Loucy (cell line): ENCODE results near the gene DGKI.

ENCODE experiments used
- H2AFZ ChIP-seq: fragments of 200-600 bp; sonication (generic); 2 replicates; pipeline ENCODE4 v1.6.0; 2016; ENCODE audit warnings: antibody characterized with exemption, mild to moderate bottlenecking, low read length, moderate library complexity
- H3F3A ChIP-seq: fragments of 200-600 bp; 2 replicates; pipeline ENCODE4 v1.6.0; 2016; ENCODE audit warnings: antibody characterized with exemption, low read depth, mild to moderate bottlenecking
- H3K27me3 ChIP-seq: fragments of 200-600 bp; sonication (generic); 2 replicates; pipeline ENCODE4 v1.6.1; 2014; ENCODE audit warnings: low read length, mild to moderate bottlenecking; ENCODE audit not compliant: insufficient read depth, poor library complexity, severe bottlenecking
- H3K36me3 ChIP-seq: fragments of 200-600 bp; sonication (generic); 2 replicates; pipeline ENCODE4 v1.6.1; 2016; ENCODE audit warnings: low read length; ENCODE audit not compliant: insufficient read depth
- H3K4me1 ChIP-seq: fragments of 200-600 bp; sonication (generic); 2 replicates; pipeline ENCODE4 v1.5.1; 2014; ENCODE audit warnings: low read length, mild to moderate bottlenecking; ENCODE audit not compliant: insufficient read depth, poor library complexity, severe bottlenecking
- H3K4me2 ChIP-seq: fragments of 200-600 bp; sonication (generic); 2 replicates; pipeline ENCODE4 v1.6.0; 2014; ENCODE audit warnings: antibody characterized with exemption, low read length, low read depth, mild to moderate bottlenecking; ENCODE audit not compliant: poor library complexity, severe bottlenecking
- H3K4me3 ChIP-seq: fragments of 200-600 bp; sonication (generic); 2 replicates; pipeline ENCODE4 v1.5.1; 2014; ENCODE audit warnings: low read length, mild to moderate bottlenecking, mixed read lengths; ENCODE audit not compliant: poor library complexity, severe bottlenecking
- H3K79me2 ChIP-seq: fragments of 200-600 bp; sonication (generic); 2 replicates; pipeline ENCODE4 v1.6.1; 2014; ENCODE audit warnings: low read length; ENCODE audit not compliant: insufficient read depth
- H3K9ac ChIP-seq: fragments of 200-600 bp; sonication (generic); 2 replicates; pipeline ENCODE4 v1.6.0; 2014; ENCODE audit warnings: mild to moderate bottlenecking, low read depth, low read length, moderate library complexity; ENCODE audit not compliant: poor library complexity, severe bottlenecking
- H3K9me2 ChIP-seq: fragments of 200-600 bp; sonication (generic); replicated peaks from 2 replicates; pipeline ENCODE4 v1.6.1; 2016; ENCODE audit warnings: low read depth, low read length, mixed read lengths
- H3K9me3 ChIP-seq: fragments of 200-600 bp; sonication (generic); 2 replicates; pipeline ENCODE4 v1.6.1; 2014; ENCODE audit warnings: mild to moderate bottlenecking, antibody characterized with exemption, low read length, low read depth; ENCODE audit not compliant: insufficient read depth
- H4K20me1 ChIP-seq: fragments of 200-600 bp; sonication (generic); 2 replicates; pipeline ENCODE4 v1.6.0; 2014; ENCODE audit warnings: antibody characterized with exemption, low read length, mild to moderate bottlenecking; ENCODE audit not compliant: insufficient read depth, poor library complexity, severe bottlenecking
- EZH2phosphoT487 ChIP-seq: fragments of 200-600 bp; IDR thresholded peaks from 2 replicates; pipeline ENCODE4 v1.6.1; 2018; ENCODE audit warnings: antibody characterized with exemption, mild to moderate bottlenecking, moderate library complexity, borderline replicate concordance
- TF ChIP-seq, protein P1 (sequence below): fragments of 200-600 bp; sonication (generic); conservative IDR thresholded peaks from 2 replicates; pipeline ENCODE4 v1.5.1; 2014; ENCODE audit warnings: mild to moderate bottlenecking, antibody characterized with exemption, low read length

DGKI gene

GRCh38 chr7:137860542-137860941 lies 13.8 kb upstream of the DGKI start:
- no peaks in the 10 kb centered on the region for H3K36me3 ChIP-seq
- H3K9ac ChIP-seq, result no peak overlapping the region
- TF ChIP-seq EZH2phosphoT487, result no peak
- TF ChIP-seq, protein P1, sequence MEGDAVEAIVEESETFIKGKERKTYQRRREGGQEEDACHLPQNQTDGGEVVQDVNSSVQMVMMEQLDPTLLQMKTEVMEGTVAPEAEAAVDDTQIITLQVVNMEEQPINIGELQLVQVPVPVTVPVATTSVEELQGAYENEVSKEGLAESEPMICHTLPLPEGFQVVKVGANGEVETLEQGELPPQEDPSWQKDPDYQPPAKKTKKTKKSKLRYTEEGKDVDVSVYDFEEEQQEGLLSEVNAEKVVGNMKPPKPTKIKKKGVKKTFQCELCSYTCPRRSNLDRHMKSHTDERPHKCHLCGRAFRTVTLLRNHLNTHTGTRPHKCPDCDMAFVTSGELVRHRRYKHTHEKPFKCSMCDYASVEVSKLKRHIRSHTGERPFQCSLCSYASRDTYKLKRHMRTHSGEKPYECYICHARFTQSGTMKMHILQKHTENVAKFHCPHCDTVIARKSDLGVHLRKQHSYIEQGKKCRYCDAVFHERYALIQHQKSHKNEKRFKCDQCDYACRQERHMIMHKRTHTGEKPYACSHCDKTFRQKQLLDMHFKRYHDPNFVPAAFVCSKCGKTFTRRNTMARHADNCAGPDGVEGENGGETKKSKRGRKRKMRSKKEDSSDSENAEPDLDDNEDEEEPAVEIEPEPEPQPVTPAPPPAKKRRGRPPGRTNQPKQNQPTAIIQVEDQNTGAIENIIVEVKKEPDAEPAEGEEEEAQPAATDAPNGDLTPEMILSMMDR, result no peak
- H2AFZ ChIP-seq, result no peak overlapping the region
- H3F3A ChIP-seq, result no peaks in the 10 kb centered on the region
- H3K4me2 ChIP-seq, result no peak overlapping the region
- no peak overlapping the region for H3K4me3 ChIP-seq
- H3K9me2 ChIP-seq, result no peaks in the 10 kb centered on the region
- H4K20me1 ChIP-seq, result no peaks in the 10 kb centered on the region
- H3K27me3 ChIP-seq, result no peaks in the 10 kb centered on the region
- H3K79me2 ChIP-seq, result no peaks in the 10 kb centered on the region
- H3K9me3 ChIP-seq, result no peaks in the 10 kb centered on the region
- H3K4me1 ChIP-seq, result no peaks in the 10 kb centered on the region

GRCh38 chr7:137853053-137853452 lies 6.3 kb upstream of the DGKI start:
- Histone ChIP-seq H3K9ac (no peak overlapping the region), H3K4me1 (no peaks in the 10 kb centered on the region), H3K4me3 (no peak overlapping the region), H3K36me3 (no peaks in the 10 kb centered on the region), H3K9me2 (no peaks in the 10 kb centered on the region), H3F3A (no peaks in the 10 kb centered on the region), H3K79me2 (no peaks in the 10 kb centered on the region), H3K9me3 (no peaks in the 10 kb centered on the region), H4K20me1 (no peaks in the 10 kb centered on the region), H2AFZ (no peak overlapping the region), H3K27me3 (no peaks in the 10 kb centered on the region), H3K4me2 (no peak overlapping the region)
- TF ChIP-seq EZH2phosphoT487, result no peak
- TF ChIP-seq, protein P1, result no peak

DNA sequence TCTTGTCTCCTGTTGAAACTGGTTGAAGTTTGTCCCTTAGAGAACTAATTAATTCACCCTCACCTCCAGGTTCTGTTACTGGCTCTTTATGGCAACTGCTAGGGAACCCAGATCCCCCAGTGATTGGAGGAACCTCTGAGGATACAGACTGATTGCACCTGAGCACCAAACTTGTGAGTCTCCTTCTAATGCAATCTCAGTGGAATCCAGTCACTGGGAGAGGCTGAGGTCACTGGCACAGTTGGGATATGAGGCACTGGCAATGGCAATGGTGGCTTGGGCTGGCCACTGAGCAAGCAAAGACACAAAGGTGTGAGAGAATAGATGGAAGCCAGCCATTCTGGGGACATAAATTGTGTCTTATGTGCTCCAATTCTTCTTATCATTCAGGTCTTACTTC lies 5.3 kb upstream of the DGKI start:
- H3F3A ChIP-seq, result no peaks in the 10 kb centered on the region
- H3K9me2 ChIP-seq, result no peaks in the 10 kb centered on the region
- no peaks in the 10 kb centered on the region for H3K79me2 ChIP-seq
- TF ChIP-seq, protein P1, result no peak
- TF ChIP-seq EZH2phosphoT487, result no peak
- H3K27me3 ChIP-seq, result no peaks in the 10 kb centered on the region
- H3K4me1 ChIP-seq, result no peaks in the 10 kb centered on the region
- no peaks in the 10 kb centered on the region for H4K20me1 ChIP-seq
- H3K9ac ChIP-seq, result no peak overlapping the region
- no peak overlapping the region for H3K4me3 ChIP-seq
- H2AFZ ChIP-seq, result no peak overlapping the region
- no peaks in the 10 kb centered on the region for H3K36me3 ChIP-seq
- no peaks in the 10 kb centered on the region for H3K9me3 ChIP-seq
- H3K4me2 ChIP-seq, result no peak overlapping the region
